GM12891 (cell line): ENCODE data around the gene ZSWIM6.

Experiments
- DNase-seq: peaks from one replicate; pipeline ENCODE4 v3.0.0; 2011; ENCODE audit warnings: low spot score; ENCODE audit not compliant: insufficient read length
- FAIRE-seq: peaks from 2 replicates; lab custom pipeline; 2011; peaks lifted over from hg19 to GRCh38; lab: Jason Lieb, UNC
- PAX5 ChIP-seq: IDR thresholded peaks from 2 replicates; pipeline ENCODE4 v1.6.1; 2011; ENCODE audit warnings: low read length, moderate library complexity, mild to moderate bottlenecking; ENCODE audit not compliant: insufficient read depth, severe bottlenecking
- POLR2A ChIP-seq: IDR thresholded peaks from 2 replicates; pipeline ENCODE4 v1.6.1; 2011; ENCODE audit warnings: low read depth, low read length, control low read depth
- POLR2AphosphoS5 ChIP-seq: IDR thresholded peaks from 2 replicates; pipeline ENCODE4 v1.6.1; 2011; ENCODE audit warnings: low read depth, low read length, control low read depth
- POU2F2 ChIP-seq: IDR thresholded peaks from 2 replicates; pipeline ENCODE4 v1.6.1; 2011; ENCODE audit warnings: low read depth, mild to moderate bottlenecking, control low read depth, low read length, moderate library complexity
- SPI1 ChIP-seq: IDR thresholded peaks from 2 replicates; pipeline ENCODE4 v1.6.1; 2011; ENCODE audit warnings: low read depth, low read length, control low read depth
- TAF1 ChIP-seq: IDR thresholded peaks from 2 replicates; pipeline ENCODE4 v1.6.1; 2011; ENCODE audit warnings: low read depth, low read length, control low read depth

Gene ZSWIM6

DNA sequence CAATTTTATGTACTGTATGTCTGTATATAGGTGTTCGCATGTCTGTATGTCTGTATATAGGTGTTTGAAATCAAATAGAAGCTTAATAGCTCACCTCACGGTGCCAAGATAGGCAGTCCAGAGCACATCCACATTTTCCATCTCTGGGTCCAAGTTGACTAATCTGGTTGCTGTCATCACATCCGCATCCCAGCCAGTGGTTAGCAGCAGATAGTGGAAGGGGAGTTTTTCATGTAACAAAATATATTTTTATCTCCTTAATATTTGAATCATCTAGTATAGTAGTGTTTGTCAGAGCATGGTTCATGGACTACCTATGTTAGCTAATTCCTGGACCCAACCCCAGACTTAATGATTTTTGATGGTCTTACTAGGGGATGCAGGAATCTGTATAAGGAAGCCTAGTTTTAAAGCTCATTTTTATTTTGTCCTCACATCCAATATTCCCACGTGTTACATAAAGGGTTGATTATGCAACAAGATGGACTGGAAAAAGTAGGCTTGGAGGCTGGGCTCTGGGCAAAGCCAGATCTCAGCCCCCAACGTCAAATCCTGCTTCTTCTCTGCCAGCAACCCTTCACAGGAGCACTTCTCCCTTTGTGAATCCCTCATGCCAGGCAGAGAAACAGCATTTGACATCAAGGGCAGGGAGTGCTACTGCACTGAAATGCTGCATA, 219.7 kb downstream of the ZSWIM6 start:
- no peak for DNase-seq
- FAIRE-seq = no peak
- no peak for TF ChIP-seq TAF1
- no peak for TF ChIP-seq POLR2AphosphoS5
- TF ChIP-seq POU2F2 = no peak
- TF ChIP-seq POLR2A = no peak
- TF ChIP-seq PAX5 = no peak
- no peak for TF ChIP-seq SPI1

DNA sequence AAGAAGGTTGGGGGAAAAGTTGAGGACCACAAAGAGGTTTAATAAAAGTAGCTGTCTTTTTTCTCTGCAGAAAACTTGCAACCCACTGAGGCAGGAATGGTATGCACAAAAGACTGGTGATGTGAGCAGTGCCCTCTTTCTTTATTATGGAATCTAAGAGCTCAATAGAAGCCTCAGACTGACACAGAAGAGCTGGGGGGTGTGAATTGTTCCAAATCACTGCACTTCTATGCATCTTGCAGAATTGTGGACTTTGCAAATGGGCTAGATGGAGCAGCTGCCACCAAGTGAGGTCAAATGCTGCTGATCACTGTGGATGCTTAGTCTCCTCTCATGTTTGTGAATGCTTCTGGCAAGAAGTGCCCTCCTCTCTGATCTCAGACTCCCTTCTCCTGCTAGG, 227.1 kb downstream of the ZSWIM6 start:
- DNase-seq (no peak), FAIRE-seq (no peak)
- TF ChIP-seq SPI1 = no peak
- TF ChIP-seq POU2F2 = no peak
- no peak for TF ChIP-seq PAX5
- no peak for TF ChIP-seq POLR2A
- TF ChIP-seq TAF1 = no peak
- no peak for TF ChIP-seq POLR2AphosphoS5

DNA sequence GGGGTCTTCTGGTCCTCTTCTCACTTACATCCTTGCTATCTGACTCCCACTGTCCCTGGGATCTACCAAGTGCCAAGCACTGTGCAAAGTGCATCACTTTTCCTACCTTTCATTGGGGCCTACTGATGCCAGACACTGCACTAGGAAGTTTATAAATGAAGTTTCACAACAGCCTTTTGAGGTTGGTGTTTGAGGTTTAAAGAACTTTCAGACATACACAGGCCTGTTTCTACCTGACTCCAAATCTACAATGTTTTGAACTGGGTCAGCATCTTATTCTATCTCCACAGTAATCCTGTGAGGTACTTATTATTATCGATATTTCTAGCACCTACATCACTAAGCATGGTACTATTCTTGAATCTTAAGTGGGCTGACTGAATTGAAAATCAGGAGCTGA, 227.7 kb downstream of the ZSWIM6 start:
- DNase-seq = no peak
- FAIRE-seq = no peak
- TF ChIP-seq POLR2AphosphoS5 (no peak), PAX5 (no peak), SPI1 (no peak), POLR2A (no peak), POU2F2 (no peak), TAF1 (no peak)

DNA sequence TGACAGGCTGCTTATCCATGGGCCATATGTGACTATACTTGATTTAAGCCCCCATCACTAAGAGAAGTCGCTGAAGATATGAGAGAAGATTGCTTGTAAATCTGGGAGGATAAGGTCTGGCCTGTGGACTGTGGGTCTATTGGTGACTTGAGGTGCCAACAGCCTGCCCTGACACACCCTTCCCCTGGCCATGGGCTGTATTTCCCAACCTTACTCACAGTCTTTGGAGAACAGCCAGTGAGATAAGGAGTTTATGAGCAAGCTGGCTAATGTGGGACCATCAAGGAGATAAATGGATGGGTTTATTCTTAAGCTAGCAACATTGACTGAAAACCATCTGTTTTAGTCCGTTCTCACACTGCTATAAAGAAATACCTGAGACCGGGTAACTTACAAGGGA, 231.3 kb downstream of the ZSWIM6 start:
- TF ChIP-seq SPI1 (no peak), POLR2A (no peak), TAF1 (no peak), PAX5 (no peak), POU2F2 (no peak), POLR2AphosphoS5 (no peak)
- no peak for FAIRE-seq
- DNase-seq = no peak

DNA sequence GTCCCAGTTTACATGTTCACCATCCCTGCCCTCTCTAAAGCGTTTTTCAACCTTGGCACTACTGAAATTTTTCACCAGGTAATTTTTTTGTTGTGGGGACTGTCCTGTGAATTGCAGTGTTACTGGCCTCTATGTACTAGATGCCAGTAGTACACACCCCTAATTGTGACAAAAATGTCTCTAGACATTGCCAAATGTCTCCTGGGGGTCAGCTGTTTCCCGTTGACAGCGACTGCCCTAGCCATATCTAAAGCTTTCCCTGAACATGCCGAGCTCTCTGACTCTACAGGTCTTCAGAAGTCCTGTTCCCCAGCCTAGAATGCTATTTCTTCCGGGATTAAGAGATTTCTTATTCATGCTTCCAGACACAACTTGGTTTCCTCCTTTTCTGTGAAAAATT, 235.3 kb downstream of the ZSWIM6 start:
- no peak for FAIRE-seq
- TF ChIP-seq PAX5 (no peak), POLR2A (no peak), SPI1 (no peak), TAF1 (no peak), POLR2AphosphoS5 (no peak), POU2F2 (no peak)
- DNase-seq = no peak

DNA sequence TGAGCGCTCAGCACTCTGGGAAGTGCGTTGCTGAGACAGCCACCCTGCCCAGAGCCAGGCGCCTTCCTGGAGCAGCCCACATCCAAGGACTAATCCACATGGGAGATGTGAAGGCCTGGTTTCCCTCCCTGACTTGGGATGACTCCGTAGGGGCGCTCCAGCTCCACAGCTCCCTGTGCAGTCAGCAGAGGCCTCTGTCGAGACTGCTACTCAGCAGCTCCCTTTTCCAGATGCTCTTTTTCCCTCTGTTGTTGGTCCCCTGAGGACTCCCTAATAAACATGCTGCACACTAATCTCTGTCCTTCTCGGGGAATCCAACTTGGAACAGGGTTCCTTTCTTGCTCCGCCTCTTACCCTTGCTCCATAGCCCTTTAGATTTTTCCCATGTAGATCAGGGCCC, 237.3 kb downstream of the ZSWIM6 start:
- DNase-seq = no peak
- no peak for FAIRE-seq
- TF ChIP-seq POLR2AphosphoS5 = no peak
- TF ChIP-seq SPI1 = no peak
- no peak for TF ChIP-seq POLR2A
- no peak for TF ChIP-seq PAX5
- no peak for TF ChIP-seq POU2F2
- TF ChIP-seq TAF1 = no peak

DNA sequence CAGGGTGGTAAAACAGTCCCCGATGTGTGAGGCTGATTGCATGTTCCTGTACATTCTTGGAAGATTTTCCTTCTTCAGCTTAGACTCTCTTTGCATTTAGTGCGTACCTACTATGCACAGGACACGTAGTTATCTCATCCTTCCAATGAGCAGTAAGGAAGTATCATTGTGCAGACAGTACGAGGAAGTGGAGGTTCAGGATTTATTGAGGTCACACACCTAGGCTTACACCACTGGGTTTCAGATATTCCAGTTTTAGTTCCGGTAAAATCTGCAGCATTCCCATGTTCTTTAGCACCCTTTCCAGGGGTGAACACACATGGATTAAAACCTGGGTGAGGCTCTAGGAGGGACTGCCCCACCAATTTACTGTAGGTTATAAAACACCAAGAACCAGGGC, 238.7 kb downstream of the ZSWIM6 start:
- FAIRE-seq (no peak), DNase-seq (no peak)
- TF ChIP-seq POU2F2 (no peak), SPI1 (no peak), POLR2AphosphoS5 (no peak), POLR2A (no peak), PAX5 (no peak), TAF1 (no peak)

DNA sequence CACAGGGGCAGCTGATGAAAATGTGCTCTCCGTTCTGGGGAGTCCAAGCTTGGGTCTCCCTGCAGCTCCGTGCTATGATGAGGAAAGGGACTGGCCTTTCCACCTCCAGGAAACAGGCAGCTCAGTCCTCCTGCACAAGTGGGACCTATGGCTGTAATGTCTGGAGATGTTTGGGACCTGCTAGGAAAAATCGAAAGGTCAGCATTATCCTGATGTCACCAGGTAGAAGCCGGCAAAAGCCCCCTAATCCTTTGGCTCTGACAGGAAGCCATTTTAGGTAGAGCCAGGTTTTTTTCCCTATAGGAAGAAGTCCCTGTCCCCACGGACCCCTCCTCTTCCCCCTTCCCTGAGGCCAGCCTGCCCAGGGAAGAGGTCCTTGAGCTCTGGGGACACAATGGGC, 240.9 kb downstream of the ZSWIM6 start:
- DNase-seq (no peak), FAIRE-seq (no peak)
- no peak for TF ChIP-seq POLR2A
- no peak for TF ChIP-seq TAF1
- no peak for TF ChIP-seq SPI1
- no peak for TF ChIP-seq POU2F2
- TF ChIP-seq PAX5 = no peak
- no peak for TF ChIP-seq POLR2AphosphoS5

DNA sequence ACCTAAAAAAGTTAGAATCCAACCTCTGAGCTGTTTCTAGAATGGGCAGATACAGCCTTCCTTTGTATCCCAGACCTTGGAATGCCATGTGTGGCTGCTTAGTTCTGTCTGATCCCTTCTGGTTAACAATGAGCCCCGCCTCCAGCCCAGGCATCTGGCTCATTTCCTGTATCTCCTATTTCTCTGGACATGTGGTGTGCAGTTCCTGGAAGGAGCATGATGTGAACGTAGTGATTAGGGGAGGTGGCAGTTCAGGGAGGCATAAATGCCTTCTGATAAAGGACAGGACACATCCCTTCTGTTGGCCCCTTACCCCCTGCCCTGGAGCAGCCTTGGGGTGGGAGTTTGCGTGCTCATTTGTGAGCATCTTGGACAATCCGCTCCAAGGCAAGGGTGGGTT, 243.0 kb downstream of the ZSWIM6 start:
- DNase-seq (no peak), FAIRE-seq (no peak)
- TF ChIP-seq SPI1 (no peak), TAF1 (no peak), POLR2A (no peak), PAX5 (no peak), POU2F2 (no peak), POLR2AphosphoS5 (no peak)
